Measurements from ENCODE around the gene ANAPC16. TPM values are rescaled to one million over a fixed set of nuclear protein-coding genes. Genes with fewer than 3 reads are reported as not detected.

ANAPC16 gene
- total RNA-seq, 1 experiment from 2014 or later: 71.1 TPM

DNA sequence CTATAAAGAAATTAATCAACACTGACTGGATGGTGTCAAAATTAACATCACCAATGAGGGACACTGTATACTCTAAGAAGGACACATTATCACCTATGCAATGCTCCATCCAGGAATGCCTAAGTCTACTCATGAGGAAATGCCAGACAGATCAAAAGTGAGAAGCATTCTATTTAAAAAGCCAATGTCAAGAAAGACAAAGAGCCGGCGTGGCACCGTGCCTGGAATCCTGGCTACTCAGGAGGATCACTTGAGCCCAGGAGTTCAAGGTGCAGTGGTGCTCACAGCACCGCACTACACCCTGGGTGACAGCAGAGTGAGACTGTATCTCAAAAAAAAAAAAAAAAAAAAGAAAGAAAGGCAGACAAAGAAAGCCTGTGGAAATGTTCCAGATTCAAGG is 45.5 kb upstream of the ANAPC16 start:
- intact Hi-C loops (cut with micrococcal nuclease): loop anchor here (2.0 to 5.0 kb wide), 2 partner anchors 47 to 157 kb away; partner anchors contain the start of genes ANAPC16 and ASCC1
- H3K4me2 ChIP-seq (ENCODE audit: low read length): peak overlapping the region; percentile 69
- peak overlapping the region; percentile 43 for H3K9ac ChIP-seq (ENCODE audit: low read length)
- H3K4me1 ChIP-seq (ENCODE audit: control insufficient read depth in 1 of 2, insufficient read depth in 2 of 2, low read length in 2 of 2): peaks cover 60 to 67% of the 10 kb centered on the region in 2 experiments
- ATAC-seq (peak; percentile 81), DNase-seq (ENCODE audit: low read depth, low spot score) (peak; percentile 77)
- H2AFZ ChIP-seq (ENCODE audit: low read depth, low read length, poor library complexity, severe bottlenecking): no peak overlapping the region
- no peaks in the 10 kb centered on the region for H3K9me2 ChIP-seq (ENCODE audit: insufficient read depth)
- RAD21 ChIA-PET (ENCODE audit: low non-redundant PET in 1 of 2, low total read pairs in 2 of 2, uncharacterized antibody in 2 of 2, unreplicated experiment in 2 of 2): no interaction called here
- H3K79me2 ChIP-seq (ENCODE audit: insufficient read depth, low read length): no peaks in the 10 kb centered on the region
- no peaks in the 10 kb centered on the region for H4K20me1 ChIP-seq (ENCODE audit: insufficient read depth)
- H3K27me3 ChIP-seq (ENCODE audit: insufficient read depth, low read length): no peaks in the 10 kb centered on the region
- H3K4me3 ChIP-seq (replicated peaks in 1 of 2; ENCODE audit: low read depth in 1 of 2, low read length in 2 of 2): peak overlapping the region in 1 of 2 experiments; percentile 28; a peak in 2 of 4 replicates
- H3K27ac ChIP-seq (ENCODE audit: low read depth, low read length): peak overlapping the region; percentile 87; the same call in 1 of the 2 replicates
- no TSS peak for BruUV-seq (replicated peaks)
- CTCF ChIA-PET: no interaction called here
- no peaks in the 10 kb centered on the region for H3K36me3 ChIP-seq (ENCODE audit: control insufficient read depth in 1 of 2, insufficient read depth in 2 of 2, low read length in 2 of 2)
- H3K9me3 ChIP-seq (ENCODE audit: control insufficient read depth in 1 of 2, insufficient read depth in 1 of 2, low read depth in 1 of 2, low read length in 2 of 2): no peaks in the 10 kb centered on the region
- POLR2A ChIA-PET: no interaction called here
- TF ChIP-seq, protein P1, sequence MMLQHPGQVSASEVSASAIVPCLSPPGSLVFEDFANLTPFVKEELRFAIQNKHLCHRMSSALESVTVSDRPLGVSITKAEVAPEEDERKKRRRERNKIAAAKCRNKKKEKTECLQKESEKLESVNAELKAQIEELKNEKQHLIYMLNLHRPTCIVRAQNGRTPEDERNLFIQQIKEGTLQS (IDR thresholded peaks at IDR 0.05): no peak
- no peak for TF ChIP-seq POLR2A (IDR thresholded peaks at IDR 0.05; ENCODE audit: borderline replicate concordance, extremely low read depth, insufficient read depth, insufficient read length)
- no peak for TF ChIP-seq YY1 (IDR thresholded peaks at IDR 0.05; ENCODE audit: extremely low read depth, insufficient replicate concordance, low read depth, low read length)
- TF ChIP-seq ZFX (IDR thresholded peaks at IDR 0.05): no peak
- peak; percentile 69; the same call in 1 of the 2 replicates for TF ChIP-seq CBX3 (IDR thresholded peaks at IDR 0.05; ENCODE audit: low read depth)
- no peak for TF ChIP-seq ELF1 (IDR thresholded peaks at IDR 0.05; ENCODE audit: borderline replicate concordance, low read depth)
- peak; percentile 66 for TF ChIP-seq SP1 (IDR thresholded peaks at IDR 0.05; ENCODE audit: low read depth)
- no peak for TF ChIP-seq EZH2phosphoT487 (IDR thresholded peaks at IDR 0.05; ENCODE audit: borderline replicate concordance)
- no peak for TF ChIP-seq EGR1 (IDR thresholded peaks at IDR 0.05; ENCODE audit: low read depth)
- peak; percentile 57 for TF ChIP-seq CEBPB (IDR thresholded peaks at IDR 0.05; ENCODE audit: low read depth)
- TF ChIP-seq POLR2AphosphoS5 (IDR thresholded peaks at IDR 0.05; ENCODE audit: low read depth, low read length): no peak
- TF ChIP-seq, protein P2, sequence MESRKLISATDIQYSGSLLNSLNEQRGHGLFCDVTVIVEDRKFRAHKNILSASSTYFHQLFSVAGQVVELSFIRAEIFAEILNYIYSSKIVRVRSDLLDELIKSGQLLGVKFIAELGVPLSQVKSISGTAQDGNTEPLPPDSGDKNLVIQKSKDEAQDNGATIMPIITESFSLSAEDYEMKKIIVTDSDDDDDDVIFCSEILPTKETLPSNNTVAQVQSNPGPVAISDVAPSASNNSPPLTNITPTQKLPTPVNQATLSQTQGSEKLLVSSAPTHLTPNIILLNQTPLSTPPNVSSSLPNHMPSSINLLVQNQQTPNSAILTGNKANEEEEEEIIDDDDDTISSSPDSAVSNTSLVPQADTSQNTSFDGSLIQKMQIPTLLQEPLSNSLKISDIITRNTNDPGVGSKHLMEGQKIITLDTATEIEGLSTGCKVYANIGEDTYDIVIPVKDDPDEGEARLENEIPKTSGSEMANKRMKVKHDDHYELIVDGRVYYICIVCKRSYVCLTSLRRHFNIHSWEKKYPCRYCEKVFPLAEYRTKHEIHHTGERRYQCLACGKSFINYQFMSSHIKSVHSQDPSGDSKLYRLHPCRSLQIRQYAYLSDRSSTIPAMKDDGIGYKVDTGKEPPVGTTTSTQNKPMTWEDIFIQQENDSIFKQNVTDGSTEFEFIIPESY (IDR thresholded peaks at IDR 0.05; ENCODE audit: extremely low read depth, insufficient replicate concordance, low read length): no peak
- TF ChIP-seq, protein P3, sequence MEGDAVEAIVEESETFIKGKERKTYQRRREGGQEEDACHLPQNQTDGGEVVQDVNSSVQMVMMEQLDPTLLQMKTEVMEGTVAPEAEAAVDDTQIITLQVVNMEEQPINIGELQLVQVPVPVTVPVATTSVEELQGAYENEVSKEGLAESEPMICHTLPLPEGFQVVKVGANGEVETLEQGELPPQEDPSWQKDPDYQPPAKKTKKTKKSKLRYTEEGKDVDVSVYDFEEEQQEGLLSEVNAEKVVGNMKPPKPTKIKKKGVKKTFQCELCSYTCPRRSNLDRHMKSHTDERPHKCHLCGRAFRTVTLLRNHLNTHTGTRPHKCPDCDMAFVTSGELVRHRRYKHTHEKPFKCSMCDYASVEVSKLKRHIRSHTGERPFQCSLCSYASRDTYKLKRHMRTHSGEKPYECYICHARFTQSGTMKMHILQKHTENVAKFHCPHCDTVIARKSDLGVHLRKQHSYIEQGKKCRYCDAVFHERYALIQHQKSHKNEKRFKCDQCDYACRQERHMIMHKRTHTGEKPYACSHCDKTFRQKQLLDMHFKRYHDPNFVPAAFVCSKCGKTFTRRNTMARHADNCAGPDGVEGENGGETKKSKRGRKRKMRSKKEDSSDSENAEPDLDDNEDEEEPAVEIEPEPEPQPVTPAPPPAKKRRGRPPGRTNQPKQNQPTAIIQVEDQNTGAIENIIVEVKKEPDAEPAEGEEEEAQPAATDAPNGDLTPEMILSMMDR (IDR thresholded peaks at IDR 0.05 in 2 of 3, conservative IDR thresholded peaks at IDR 0.05 in 1 of 3; ENCODE audit: borderline replicate concordance in 1 of 3, insufficient read depth in 1 of 3, low read depth in 2 of 3, low read length in 2 of 3): no peak
- TF ChIP-seq, protein P4, sequence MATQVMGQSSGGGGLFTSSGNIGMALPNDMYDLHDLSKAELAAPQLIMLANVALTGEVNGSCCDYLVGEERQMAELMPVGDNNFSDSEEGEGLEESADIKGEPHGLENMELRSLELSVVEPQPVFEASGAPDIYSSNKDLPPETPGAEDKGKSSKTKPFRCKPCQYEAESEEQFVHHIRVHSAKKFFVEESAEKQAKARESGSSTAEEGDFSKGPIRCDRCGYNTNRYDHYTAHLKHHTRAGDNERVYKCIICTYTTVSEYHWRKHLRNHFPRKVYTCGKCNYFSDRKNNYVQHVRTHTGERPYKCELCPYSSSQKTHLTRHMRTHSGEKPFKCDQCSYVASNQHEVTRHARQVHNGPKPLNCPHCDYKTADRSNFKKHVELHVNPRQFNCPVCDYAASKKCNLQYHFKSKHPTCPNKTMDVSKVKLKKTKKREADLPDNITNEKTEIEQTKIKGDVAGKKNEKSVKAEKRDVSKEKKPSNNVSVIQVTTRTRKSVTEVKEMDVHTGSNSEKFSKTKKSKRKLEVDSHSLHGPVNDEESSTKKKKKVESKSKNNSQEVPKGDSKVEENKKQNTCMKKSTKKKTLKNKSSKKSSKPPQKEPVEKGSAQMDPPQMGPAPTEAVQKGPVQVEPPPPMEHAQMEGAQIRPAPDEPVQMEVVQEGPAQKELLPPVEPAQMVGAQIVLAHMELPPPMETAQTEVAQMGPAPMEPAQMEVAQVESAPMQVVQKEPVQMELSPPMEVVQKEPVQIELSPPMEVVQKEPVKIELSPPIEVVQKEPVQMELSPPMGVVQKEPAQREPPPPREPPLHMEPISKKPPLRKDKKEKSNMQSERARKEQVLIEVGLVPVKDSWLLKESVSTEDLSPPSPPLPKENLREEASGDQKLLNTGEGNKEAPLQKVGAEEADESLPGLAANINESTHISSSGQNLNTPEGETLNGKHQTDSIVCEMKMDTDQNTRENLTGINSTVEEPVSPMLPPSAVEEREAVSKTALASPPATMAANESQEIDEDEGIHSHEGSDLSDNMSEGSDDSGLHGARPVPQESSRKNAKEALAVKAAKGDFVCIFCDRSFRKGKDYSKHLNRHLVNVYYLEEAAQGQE (IDR thresholded peaks at IDR 0.05; ENCODE audit: low read depth): no peak
- peak; percentile 68 for TF ChIP-seq SIN3A (IDR thresholded peaks at IDR 0.05; ENCODE audit: low read depth)
- TF ChIP-seq, protein P5, sequence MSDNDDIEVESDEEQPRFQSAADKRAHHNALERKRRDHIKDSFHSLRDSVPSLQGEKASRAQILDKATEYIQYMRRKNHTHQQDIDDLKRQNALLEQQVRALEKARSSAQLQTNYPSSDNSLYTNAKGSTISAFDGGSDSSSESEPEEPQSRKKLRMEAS (IDR thresholded peaks at IDR 0.05): peak; percentile 38; the same call in 1 of the 2 replicates
- TF ChIP-seq JUND (IDR thresholded peaks at IDR 0.05): peak; percentile 59
- no peak for TF ChIP-seq EZH2 (IDR thresholded peaks at IDR 0.05)
- peak; percentile 21; the same call in 1 of the 2 replicates for TF ChIP-seq RAD21 (IDR thresholded peaks at IDR 0.05; ENCODE audit: low read depth)
- no peak for TF ChIP-seq ZNF274 (IDR thresholded peaks at IDR 0.05; ENCODE audit: low read depth, low read length)
- TF ChIP-seq SRF (IDR thresholded peaks at IDR 0.05; ENCODE audit: low read depth): no peak
- peak; percentile 50 for TF ChIP-seq FOSL1 (IDR thresholded peaks at IDR 0.05; ENCODE audit: low read depth)
